ENCODE results near the gene FLNB.

FLNB gene

DNA sequence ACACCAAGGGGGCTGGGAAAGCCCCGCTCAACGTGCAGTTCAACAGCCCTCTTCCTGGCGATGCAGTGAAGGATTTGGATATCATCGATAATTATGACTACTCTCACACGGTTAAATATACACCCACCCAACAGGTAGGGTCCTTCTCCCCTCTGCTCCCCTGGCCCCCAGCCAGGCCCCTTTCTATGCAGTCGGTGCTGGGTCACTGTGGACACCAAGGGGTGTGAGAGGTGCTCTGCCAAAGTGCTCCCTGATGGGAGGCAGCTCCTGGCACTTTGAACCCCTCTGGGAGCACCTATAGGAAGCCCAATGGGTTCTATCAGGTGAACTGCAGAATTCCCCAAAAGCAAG lies 103.9 kb downstream of the FLNB start:
- DNase-seq: no peak

GRCh38 chr3:58115175-58115574 lies 107.0 kb downstream of the FLNB start:
- no peak for DNase-seq

GRCh38 chr3:58116161-58116955 lies 108.1 kb downstream of the FLNB start:
- peak; percentile 55 for DNase-seq

DNA sequence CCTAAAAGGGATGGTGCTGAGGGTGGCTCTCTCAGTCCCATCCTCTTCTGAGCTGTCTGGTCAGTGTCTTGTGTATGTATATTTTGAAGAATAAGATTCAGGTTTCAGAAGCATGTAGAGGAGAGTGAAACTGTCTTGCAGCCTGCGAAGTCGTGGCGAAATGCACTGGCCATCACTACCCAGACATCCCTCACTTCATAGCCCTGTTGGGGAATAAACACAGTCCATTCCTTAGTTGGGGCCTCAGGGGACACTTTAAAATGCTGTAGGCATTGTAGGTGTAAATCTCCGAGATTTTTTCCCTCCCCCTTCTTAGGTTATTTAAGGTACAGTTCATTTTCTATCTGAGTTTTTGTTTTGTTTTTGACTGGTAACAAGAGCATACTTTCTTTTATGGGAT lies 108.8 kb downstream of the FLNB start:
- no peak for DNase-seq

DNA sequence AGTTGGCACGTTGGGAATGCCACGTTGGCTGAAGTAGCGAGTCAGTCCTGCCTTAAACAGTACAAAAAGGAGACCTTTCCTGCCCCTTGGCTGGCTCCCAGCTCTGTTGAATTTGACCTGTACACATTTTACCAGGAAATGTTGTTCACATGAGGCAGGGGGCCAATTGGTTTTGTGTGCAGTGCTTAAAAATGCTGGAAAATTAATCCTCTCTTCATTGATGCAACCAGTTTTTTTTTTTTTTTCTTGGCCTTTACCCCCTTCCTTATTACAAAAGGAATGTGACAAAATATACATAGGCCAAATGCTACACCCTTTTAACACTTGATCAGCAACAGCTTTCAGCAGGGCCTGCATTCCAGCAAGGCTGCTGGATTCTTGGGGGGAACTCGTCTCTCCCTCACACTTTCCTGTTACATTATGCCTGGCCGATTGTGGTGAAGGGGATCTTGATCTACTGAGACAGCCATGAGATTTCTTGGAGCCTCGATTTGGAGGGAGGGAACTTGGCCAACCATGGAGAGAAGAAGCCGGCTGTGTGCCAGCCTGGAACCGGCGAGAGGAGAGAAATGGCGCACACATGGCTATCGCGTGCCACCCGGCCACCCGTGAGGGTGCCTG lies 109.4 kb downstream of the FLNB start:
- no peak for DNase-seq

GRCh38 chr3:58119186-58119585 lies 111.0 kb downstream of the FLNB start:
- DNase-seq: no peak

GRCh38 chr3:58120075-58120812 lies 112.0 kb downstream of the FLNB start:
- DNase-seq: no peak

DNA sequence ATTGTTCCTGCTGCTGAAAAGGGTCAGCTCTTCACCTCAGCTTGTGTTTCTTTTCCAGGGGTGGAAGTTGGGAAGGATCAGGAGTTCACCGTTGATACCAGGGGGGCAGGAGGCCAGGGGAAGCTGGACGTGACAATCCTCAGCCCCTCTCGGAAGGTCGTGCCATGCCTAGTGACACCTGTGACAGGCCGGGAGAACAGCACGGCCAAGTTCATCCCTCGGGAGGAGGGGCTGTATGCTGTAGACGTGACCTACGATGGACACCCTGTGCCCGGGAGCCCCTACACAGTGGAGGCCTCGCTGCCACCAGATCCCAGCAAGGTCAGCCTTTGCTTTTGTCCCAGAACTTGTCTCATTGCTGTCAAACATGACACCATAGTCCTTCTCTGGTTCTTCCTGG lies 113.0 kb downstream of the FLNB start:
- no peak for DNase-seq

GRCh38 chr3:58122936-58123700 lies 114.9 kb downstream of the FLNB start:
- DNase-seq: no peak

GRCh38 chr3:58124387-58124786 lies 116.2 kb downstream of the FLNB start:
- DNase-seq: no peak

DNA sequence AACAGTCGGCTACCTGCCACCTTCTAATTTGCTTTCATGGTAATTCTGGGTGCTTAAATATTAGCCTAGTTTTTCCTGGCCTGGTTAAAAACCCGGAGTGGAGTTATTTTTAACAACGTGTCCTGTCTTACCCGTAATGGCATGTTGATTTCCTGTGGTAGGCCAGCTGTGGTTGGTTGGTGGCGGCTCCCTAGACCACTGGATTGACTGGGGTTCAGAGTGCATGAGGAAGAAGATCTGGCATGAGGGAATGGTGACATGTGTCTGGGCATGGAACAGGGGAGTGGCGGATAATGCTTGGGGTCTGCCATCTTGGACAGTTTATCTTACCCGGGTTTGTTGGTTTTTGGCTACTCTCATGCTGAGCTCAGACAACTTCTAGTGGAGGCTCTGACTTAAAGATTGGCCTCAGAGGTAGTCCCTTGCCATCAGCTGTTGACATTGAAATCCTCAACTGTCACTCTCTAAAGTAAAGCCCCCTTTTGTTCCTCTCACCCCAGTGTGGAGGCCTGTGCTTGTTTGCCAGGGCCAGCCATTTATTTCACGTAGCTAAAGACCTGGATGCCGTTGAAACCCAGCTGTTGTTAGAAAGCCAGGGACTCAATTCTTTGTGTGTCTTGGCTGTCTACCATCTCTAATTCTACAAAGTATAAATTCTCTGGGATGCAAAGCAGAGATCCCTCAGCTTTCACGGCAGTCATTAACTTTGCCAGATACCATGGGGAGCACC lies 121.0 kb downstream of the FLNB start:
- DNase-seq: no peak

- DNase-seq: no peak
Observed at GRCh38 chr3:58130591-58130990, 122.4 kb downstream of the FLNB start.

DNA sequence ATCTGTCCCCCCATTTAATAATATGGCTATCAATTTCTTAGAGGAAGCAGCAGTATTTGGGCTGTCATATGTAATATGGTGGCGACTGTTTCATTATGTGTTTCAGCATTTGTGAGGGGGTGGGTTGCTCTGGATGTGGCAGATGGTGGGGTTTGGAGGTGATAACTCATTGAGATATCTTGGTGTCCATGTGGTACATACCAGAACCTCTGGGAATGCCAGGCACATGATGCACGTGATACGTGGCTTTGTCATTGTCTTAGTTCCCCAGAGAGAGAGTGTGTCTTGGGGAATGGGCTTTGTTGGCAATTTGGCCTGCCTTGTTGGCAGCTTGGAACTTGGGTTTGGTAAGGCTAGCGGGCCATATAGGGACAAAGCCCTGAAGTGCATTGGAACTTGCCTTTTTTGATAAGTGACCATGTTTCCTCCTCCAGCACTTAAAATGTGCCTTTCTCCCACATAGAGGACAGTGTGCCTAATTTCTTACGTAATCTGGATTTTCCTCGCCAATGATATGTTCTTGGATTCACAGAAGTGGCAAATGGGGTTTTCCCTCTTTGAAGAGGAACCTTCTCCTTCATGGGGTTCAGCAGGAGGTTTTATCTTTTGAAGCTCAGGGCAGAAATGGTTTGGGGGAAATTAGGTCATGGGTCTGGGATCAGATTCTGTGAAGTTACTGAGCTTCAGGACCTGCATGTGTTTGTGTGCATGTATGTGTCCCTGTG lies 123.0 kb downstream of the FLNB start:
- DNase-seq: no peak

- DNase-seq: no peak
Observed at GRCh38 chr3:58132850-58133249, 124.6 kb downstream of the FLNB start.

- DNase-seq: no peak
Observed at GRCh38 chr3:58134468-58134867, 126.2 kb downstream of the FLNB start.

GRCh38 chr3:58135712-58136543 lies 127.7 kb downstream of the FLNB start:
- DNase-seq: no peak

DNA sequence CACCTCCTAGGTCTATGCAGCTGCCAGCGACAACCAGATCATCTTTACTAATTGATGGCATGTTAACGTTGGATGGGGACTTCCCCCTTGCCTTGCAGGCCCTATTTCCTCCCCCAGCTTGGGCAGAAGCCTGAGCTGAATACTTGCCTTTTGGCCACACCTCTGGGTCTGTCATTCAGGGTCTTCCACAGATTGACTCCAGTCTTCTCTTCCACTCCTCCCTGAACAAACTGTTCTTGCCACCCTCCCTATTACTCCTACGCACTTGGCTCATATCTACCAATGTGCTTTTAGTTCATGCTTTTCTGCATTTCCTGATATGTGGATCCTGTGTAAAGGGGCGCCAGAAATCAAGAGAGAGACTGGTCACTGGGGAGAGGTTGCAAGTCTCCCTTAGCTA lies 129.1 kb downstream of the FLNB start:
- no peak for DNase-seq

DNA sequence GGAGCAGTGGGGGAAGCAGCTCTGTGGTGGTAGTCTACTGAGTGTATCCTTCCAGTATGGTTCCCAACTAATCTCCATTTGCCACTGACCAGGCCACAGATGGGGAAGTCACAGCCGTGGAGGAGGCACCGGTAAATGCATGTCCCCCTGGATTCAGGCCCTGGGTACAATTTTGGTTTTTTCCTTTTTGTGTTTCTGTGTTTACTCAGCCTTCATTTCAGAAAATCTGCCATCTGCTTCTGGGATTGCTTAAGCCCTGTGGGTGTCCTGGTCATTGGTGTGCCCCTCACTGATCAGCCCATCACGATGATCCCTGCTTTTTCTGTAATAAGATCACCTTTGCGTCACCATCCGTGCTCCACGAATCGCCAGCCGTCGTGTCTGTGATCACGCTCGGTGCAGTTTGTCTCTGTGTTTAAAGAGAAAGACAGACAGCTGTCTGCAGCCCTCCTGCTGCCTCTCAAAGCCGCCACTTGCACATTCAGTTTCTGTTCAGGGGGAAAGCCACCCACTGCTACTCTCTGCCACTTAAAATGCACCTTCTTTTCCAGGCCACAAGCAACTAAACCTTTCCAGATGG lies 133.6 kb downstream of the FLNB start:
- DNase-seq: no peak

DNA sequence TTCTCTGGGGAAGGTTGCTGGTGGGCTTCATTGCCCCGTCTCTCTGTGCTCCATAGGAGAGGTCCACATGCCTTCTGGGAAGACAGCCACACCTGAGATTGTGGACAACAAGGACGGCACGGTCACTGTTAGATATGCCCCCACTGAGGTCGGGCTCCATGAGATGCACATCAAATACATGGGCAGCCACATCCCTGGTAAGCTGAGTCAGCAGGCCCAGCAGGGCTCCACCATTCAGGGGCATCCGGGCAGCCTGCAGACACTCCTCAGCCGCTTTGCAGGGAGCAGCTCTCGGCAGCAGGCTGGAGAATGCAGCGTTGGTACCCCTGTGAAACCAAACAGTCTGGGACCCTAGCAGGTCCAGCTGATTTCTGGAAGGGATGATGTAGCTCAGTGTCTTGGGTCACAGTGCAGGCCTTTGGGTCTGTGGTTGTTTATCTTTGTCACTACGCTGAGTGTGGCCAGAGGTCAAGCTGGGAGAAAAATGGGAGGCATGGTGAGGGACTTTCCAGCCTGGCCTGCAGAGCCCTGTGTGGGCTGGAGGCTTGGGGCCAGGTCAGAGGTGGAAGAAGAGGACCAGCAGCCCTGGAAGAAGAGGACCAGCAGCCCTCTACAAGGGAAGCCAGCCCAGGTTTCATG lies 135.3 kb downstream of the FLNB start:
- no peak for DNase-seq
